Neural progenitor cell (in vitro differentiated cells): ENCODE data around the gene KRTAP5-1.

Experiments
- EZH2 ChIP-seq: fragments of 200-600 bp; sonication (generic); IDR thresholded peaks from 2 replicates; pipeline ENCODE4 v1.6.1; 2017; ENCODE audit warnings: antibody characterized with exemption, mild to moderate bottlenecking, moderate library complexity
- EZH2phosphoT487 ChIP-seq: fragments of 200-600 bp; sonication (generic); IDR thresholded peaks from 2 replicates; pipeline ENCODE4 v1.6.1; 2017; ENCODE audit warnings: antibody characterized with exemption
- TF ChIP-seq, protein P1 (sequence below): fragments of 200-600 bp; sonication (generic); IDR thresholded peaks from 2 replicates; pipeline ENCODE4 v1.5.1; 2017; ENCODE audit warnings: antibody characterized with exemption, mild to moderate bottlenecking

DNA sequence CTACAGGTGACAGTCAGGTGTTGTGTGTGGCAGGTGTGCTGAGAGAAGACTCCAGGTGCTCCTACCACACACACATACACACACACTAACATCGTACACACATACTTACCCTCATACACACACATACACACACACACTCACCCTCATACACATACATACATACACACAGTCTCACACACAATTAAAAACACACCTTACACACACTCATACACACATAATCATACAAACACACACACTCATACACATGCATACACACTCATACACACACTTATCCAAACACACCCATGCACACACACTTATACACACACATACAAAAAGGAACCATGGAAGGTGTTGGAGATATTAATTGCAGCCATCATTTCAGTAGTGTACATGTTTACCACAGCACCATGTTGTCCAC lies 18.5 kb upstream of the KRTAP5-1 start:
- TF ChIP-seq, protein P1, sequence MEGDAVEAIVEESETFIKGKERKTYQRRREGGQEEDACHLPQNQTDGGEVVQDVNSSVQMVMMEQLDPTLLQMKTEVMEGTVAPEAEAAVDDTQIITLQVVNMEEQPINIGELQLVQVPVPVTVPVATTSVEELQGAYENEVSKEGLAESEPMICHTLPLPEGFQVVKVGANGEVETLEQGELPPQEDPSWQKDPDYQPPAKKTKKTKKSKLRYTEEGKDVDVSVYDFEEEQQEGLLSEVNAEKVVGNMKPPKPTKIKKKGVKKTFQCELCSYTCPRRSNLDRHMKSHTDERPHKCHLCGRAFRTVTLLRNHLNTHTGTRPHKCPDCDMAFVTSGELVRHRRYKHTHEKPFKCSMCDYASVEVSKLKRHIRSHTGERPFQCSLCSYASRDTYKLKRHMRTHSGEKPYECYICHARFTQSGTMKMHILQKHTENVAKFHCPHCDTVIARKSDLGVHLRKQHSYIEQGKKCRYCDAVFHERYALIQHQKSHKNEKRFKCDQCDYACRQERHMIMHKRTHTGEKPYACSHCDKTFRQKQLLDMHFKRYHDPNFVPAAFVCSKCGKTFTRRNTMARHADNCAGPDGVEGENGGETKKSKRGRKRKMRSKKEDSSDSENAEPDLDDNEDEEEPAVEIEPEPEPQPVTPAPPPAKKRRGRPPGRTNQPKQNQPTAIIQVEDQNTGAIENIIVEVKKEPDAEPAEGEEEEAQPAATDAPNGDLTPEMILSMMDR = no peak
- no peak for TF ChIP-seq EZH2
- no peak for TF ChIP-seq EZH2phosphoT487
